GM21447 (cell line): Measurements from ENCODE around the gene ALDH4A1.
A peak's percentile ranks its signal among the peaks of the same experiment; 100 is the strongest.

ENCODE experiments used
- ATAC-seq: cut with Tn5 transposase; IDR thresholded peaks from one replicate; pipeline ENCODE4 v1.9.1; 2021; ENCODE audit not compliant: unreplicated experiment

The ALDH4A1 gene

GRCh38 chr1:18902523-18903290, at the start of gene ALDH4A1:
ALDH4A1 (minus strand) TSS chr1:18902555; CDS start chr1:18902523, 32 bp downstream.
- peak; percentile 95 for ATAC-seq

- peak; percentile 39 for ATAC-seq
Measured at GRCh38 chr1:18951818-18952391, 49.5 kb upstream of the ALDH4A1 start.

- peak; percentile 5 for ATAC-seq
Measured at GRCh38 chr1:18951416-18951815, 49.1 kb upstream of the ALDH4A1 start.

- no peak for ATAC-seq
Measured at GRCh38 chr1:18950401-18951026, 48.2 kb upstream of the ALDH4A1 start.

GRCh38 chr1:18949686-18950400, 47.5 kb upstream of the ALDH4A1 start:
- no peak for ATAC-seq

- ATAC-seq = no peak
Measured at GRCh38 chr1:18948913-18949685, 46.7 kb upstream of the ALDH4A1 start.

- no peak for ATAC-seq
Measured at GRCh38 chr1:18948048-18948912, 45.9 kb upstream of the ALDH4A1 start.

GRCh38 chr1:18947570-18947969, 45.2 kb upstream of the ALDH4A1 start:
- no peak for ATAC-seq

- ATAC-seq = no peak
Measured at GRCh38 chr1:18946550-18947381, 44.4 kb upstream of the ALDH4A1 start.

- ATAC-seq = no peak
Measured at GRCh38 chr1:18945401-18945849, 43.1 kb upstream of the ALDH4A1 start.

- no peak for ATAC-seq
Measured at GRCh38 chr1:18944810-18945209, 42.5 kb upstream of the ALDH4A1 start.

- no peak for ATAC-seq
Measured at GRCh38 chr1:18943914-18944572, 41.7 kb upstream of the ALDH4A1 start.

GRCh38 chr1:18943162-18943561, 40.8 kb upstream of the ALDH4A1 start:
- no peak for ATAC-seq

GRCh38 chr1:18942340-18942739, 40.0 kb upstream of the ALDH4A1 start:
- ATAC-seq = no peak

- ATAC-seq = no peak
Measured at GRCh38 chr1:18941221-18942141, 39.1 kb upstream of the ALDH4A1 start.

- ATAC-seq = no peak
Measured at GRCh38 chr1:18940303-18941020, 38.1 kb upstream of the ALDH4A1 start.
